GM19324 (cell line): ENCODE data around the gene RYR1.
"Not testable (repeated sequence)": the region's sequence is repeated elsewhere in the genome, so short reads cannot be mapped to it uniquely, and the experiment has no call there.

Experiments used
- ATAC-seq: cut with Tn5 transposase; IDR thresholded peaks from one replicate; pipeline ENCODE4 v1.9.1; 2021; ENCODE audit warnings: mild to moderate bottlenecking, moderate library complexity; ENCODE audit not compliant: unreplicated experiment, low FRiP score

RYR1 gene

GRCh38 chr19:38534574-38534973 lies 101.1 kb downstream of the RYR1 start:
- ATAC-seq = no peak

GRCh38 chr19:38535212-38535611 lies 101.7 kb downstream of the RYR1 start:
- no peak for ATAC-seq

- no peak for ATAC-seq
Observed at GRCh38 chr19:38537071-38537936, 103.8 kb downstream of the RYR1 start.

GRCh38 chr19:38538386-38538785 lies 104.9 kb downstream of the RYR1 start:
- ATAC-seq = no peak

- ATAC-seq = no peak
Observed at GRCh38 chr19:38538793-38539528, 105.5 kb downstream of the RYR1 start.

GRCh38 chr19:38539751-38540150 lies 106.3 kb downstream of the RYR1 start:
- ATAC-seq = no peak

GRCh38 chr19:38542040-38542439 lies 108.5 kb downstream of the RYR1 start:
- ATAC-seq = no peak

GRCh38 chr19:38543286-38543806 lies 109.9 kb downstream of the RYR1 start:
- ATAC-seq = no peak

GRCh38 chr19:38543807-38544568 lies 110.5 kb downstream of the RYR1 start:
- no peak for ATAC-seq

- no peak for ATAC-seq
Observed at GRCh38 chr19:38544569-38545315, 111.3 kb downstream of the RYR1 start.

- no peak for ATAC-seq
Observed at GRCh38 chr19:38545596-38545995, 112.1 kb downstream of the RYR1 start.

GRCh38 chr19:38547421-38547820 lies 113.9 kb downstream of the RYR1 start:
- no peak for ATAC-seq

GRCh38 chr19:38549061-38549460 lies 115.6 kb downstream of the RYR1 start:
- ATAC-seq = no peak

GRCh38 chr19:38549942-38550341 lies 116.5 kb downstream of the RYR1 start:
- no peak for ATAC-seq

- ATAC-seq = no peak
Observed at GRCh38 chr19:38550376-38550775, 116.9 kb downstream of the RYR1 start.

GRCh38 chr19:38551450-38551813 lies 117.9 kb downstream of the RYR1 start:
- no peak for ATAC-seq

GRCh38 chr19:38553239-38553638 lies 119.7 kb downstream of the RYR1 start:
- ATAC-seq = not testable (repeated sequence)

GRCh38 chr19:38554676-38555141 lies 121.2 kb downstream of the RYR1 start:
- ATAC-seq = no peak

- no peak for ATAC-seq
Observed at GRCh38 chr19:38555200-38555599, 121.7 kb downstream of the RYR1 start.
